Osteoblast (primary cell): ENCODE results near the gene SAG. TPM values are rescaled to one million over a fixed set of nuclear protein-coding genes. Genes with fewer than 3 reads are reported as not detected.

Experiments
- DNase-seq: peaks from one replicate; pipeline ENCODE4 v3.0.0; 2011; ENCODE audit warnings: low spot score, mixed read lengths; ENCODE audit not compliant: insufficient read length; ENCODE audit errors: missing footprints
- H2AFZ ChIP-seq: 2 replicates; pipeline ENCODE4 v1.6.0; 2011; ENCODE audit warnings: mild to moderate bottlenecking, low read length
- H3K27ac ChIP-seq: 2 replicates; pipeline ENCODE4 v1.5.1; 2011; ENCODE audit warnings: mild to moderate bottlenecking, low read depth, low read length, moderate library complexity
- H3K27me3 ChIP-seq: 2 replicates; pipeline ENCODE4 v1.6.0; 2012; ENCODE audit warnings: mild to moderate bottlenecking, control low read depth, inconsistent platforms, low read length, moderate library complexity; ENCODE audit not compliant: insufficient read depth
- H3K36me3 ChIP-seq: 2 replicates; pipeline ENCODE4 v1.5.1; 2011; ENCODE audit warnings: mild to moderate bottlenecking, low read length, control low read depth, moderate library complexity; ENCODE audit not compliant: insufficient read depth
- H3K4me1 ChIP-seq: 2 replicates; pipeline ENCODE4 v1.5.1; 2011; ENCODE audit warnings: mild to moderate bottlenecking, low read length, control low read depth, moderate library complexity; ENCODE audit not compliant: insufficient read depth
- H3K4me2 ChIP-seq: 2 replicates; pipeline ENCODE4 v1.6.0; 2011; ENCODE audit warnings: mild to moderate bottlenecking, low read length; ENCODE audit not compliant: insufficient read depth
- H3K4me3 ChIP-seq: fragments of 200-600 bp; sonication (generic); 3 replicates; pipeline ENCODE4 v1.5.1; 2012; ENCODE audit warnings: mild to moderate bottlenecking, low read length, inconsistent platforms; ENCODE audit not compliant: insufficient read depth
- H3K79me2 ChIP-seq: 2 replicates; pipeline ENCODE4 v1.6.0; 2012; ENCODE audit warnings: mild to moderate bottlenecking, low read length, control low read depth, inconsistent platforms; ENCODE audit not compliant: insufficient read depth
- H3K9me3 ChIP-seq: 2 replicates; pipeline ENCODE4 v1.5.1; 2011; ENCODE audit warnings: low read depth, low read length, control low read depth
- H4K20me1 ChIP-seq: 2 replicates; pipeline ENCODE4 v1.6.0; 2012; ENCODE audit warnings: mild to moderate bottlenecking, low read length, control low read depth; ENCODE audit not compliant: insufficient read depth
- total RNA-seq: library from RNA; depleted of rRNA; stranded (reverse); fragments of >200 nt; gene quantifications from 2 replicates; pipeline ENCODE4 v1.2.3, GENCODE V29; 2012
- TF ChIP-seq, protein P1 (sequence below): IDR thresholded peaks from 2 replicates; pipeline ENCODE4 v1.5.1; 2011; ENCODE audit warnings: mild to moderate bottlenecking, low read depth, low read length, moderate library complexity; ENCODE audit errors: extremely low read depth

Gene SAG
- total RNA-seq, 1 donor = not detected

DNA sequence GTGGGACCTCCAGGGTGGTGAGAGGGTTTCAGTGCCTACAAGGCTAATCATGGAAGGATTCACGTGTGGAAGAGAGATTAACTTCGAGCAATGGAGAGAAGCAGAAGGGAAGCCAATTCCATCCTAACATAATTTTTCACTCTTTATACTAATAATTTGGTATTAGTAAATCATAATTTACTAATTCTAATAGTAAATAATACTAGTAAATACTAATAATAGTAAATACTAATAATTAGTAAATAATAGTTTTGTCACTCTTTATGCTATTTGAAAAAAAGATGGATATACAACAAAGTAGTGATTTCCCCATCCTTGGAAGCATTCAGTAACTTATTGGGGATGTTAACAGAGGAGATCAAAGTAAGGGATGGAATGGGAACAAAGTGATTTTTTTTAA, 6.4 kb upstream of the SAG start:
- H3K27me3 ChIP-seq = no peaks in the 10 kb centered on the region
- TF ChIP-seq, protein P1, sequence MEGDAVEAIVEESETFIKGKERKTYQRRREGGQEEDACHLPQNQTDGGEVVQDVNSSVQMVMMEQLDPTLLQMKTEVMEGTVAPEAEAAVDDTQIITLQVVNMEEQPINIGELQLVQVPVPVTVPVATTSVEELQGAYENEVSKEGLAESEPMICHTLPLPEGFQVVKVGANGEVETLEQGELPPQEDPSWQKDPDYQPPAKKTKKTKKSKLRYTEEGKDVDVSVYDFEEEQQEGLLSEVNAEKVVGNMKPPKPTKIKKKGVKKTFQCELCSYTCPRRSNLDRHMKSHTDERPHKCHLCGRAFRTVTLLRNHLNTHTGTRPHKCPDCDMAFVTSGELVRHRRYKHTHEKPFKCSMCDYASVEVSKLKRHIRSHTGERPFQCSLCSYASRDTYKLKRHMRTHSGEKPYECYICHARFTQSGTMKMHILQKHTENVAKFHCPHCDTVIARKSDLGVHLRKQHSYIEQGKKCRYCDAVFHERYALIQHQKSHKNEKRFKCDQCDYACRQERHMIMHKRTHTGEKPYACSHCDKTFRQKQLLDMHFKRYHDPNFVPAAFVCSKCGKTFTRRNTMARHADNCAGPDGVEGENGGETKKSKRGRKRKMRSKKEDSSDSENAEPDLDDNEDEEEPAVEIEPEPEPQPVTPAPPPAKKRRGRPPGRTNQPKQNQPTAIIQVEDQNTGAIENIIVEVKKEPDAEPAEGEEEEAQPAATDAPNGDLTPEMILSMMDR = no peak
- no peak overlapping the region for H3K4me2 ChIP-seq
- no peaks in the 10 kb centered on the region for H4K20me1 ChIP-seq
- H3K27ac ChIP-seq = no peak overlapping the region
- no peaks in the 10 kb centered on the region for H3K4me1 ChIP-seq
- no peaks in the 10 kb centered on the region for H3K79me2 ChIP-seq
- H3K36me3 ChIP-seq = peaks cover 7% of the 10 kb centered on the region
- DNase-seq = no peak
- no peak overlapping the region for H2AFZ ChIP-seq
- no peak overlapping the region for H3K4me3 ChIP-seq
- no peaks in the 10 kb centered on the region for H3K9me3 ChIP-seq

DNA sequence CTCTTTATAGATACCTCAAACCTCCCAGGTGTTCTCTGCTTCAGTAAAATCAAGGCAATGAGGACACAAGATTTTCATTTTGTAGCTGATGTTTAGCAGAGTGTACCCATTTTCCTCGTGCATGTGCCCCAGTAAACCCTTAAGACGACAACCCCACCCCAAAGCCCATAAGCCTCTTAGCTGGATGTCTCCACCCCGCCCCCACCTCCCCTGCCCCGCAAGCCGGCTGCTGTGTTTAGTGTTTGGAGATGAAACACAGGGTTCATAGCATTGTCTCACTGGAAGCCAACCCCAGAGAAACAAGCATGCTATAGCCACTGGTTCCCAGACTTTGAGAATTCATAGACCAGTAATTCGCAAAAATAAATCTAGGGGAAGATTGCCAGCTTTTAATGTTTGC, 5.8 kb upstream of the SAG start:
- no peak overlapping the region for H3K4me3 ChIP-seq
- no peaks in the 10 kb centered on the region for H3K4me1 ChIP-seq
- H2AFZ ChIP-seq = no peak overlapping the region
- peaks cover 5% of the 10 kb centered on the region for H3K36me3 ChIP-seq
- H3K9me3 ChIP-seq = no peaks in the 10 kb centered on the region
- no peak for DNase-seq
- H3K79me2 ChIP-seq = no peaks in the 10 kb centered on the region
- no peak overlapping the region for H3K27ac ChIP-seq
- H4K20me1 ChIP-seq = no peaks in the 10 kb centered on the region
- TF ChIP-seq, protein P1 = no peak
- no peaks in the 10 kb centered on the region for H3K27me3 ChIP-seq
- H3K4me2 ChIP-seq = no peak overlapping the region

DNA sequence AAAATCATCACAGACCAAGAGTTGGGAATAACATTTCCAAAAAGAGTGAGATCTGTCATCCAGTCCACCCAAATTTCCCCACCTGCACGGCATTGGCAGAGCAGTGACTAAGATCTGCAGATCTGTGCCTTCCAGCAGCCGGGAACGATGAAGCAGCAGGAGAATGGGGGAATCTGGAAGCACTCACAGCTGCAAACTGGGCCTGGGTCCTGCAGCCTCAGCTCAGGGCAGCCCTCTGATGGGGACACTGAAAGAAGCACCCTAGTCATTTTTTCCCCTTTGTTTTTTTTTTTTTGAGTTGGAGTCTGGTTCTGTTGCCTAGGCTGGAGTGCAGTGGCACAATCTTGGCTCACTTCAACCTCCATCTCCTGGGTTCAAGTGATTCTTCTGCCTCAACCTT, 4.4 kb upstream of the SAG start:
- Histone ChIP-seq H3K36me3 (no peaks in the 10 kb centered on the region), H2AFZ (no peak overlapping the region), H4K20me1 (no peaks in the 10 kb centered on the region), H3K79me2 (no peaks in the 10 kb centered on the region), H3K4me3 (no peak overlapping the region), H3K27me3 (no peaks in the 10 kb centered on the region), H3K9me3 (no peaks in the 10 kb centered on the region), H3K4me2 (no peak overlapping the region), H3K27ac (no peak overlapping the region), H3K4me1 (no peaks in the 10 kb centered on the region)
- DNase-seq = no peak
- TF ChIP-seq, protein P1 = no peak

DNA sequence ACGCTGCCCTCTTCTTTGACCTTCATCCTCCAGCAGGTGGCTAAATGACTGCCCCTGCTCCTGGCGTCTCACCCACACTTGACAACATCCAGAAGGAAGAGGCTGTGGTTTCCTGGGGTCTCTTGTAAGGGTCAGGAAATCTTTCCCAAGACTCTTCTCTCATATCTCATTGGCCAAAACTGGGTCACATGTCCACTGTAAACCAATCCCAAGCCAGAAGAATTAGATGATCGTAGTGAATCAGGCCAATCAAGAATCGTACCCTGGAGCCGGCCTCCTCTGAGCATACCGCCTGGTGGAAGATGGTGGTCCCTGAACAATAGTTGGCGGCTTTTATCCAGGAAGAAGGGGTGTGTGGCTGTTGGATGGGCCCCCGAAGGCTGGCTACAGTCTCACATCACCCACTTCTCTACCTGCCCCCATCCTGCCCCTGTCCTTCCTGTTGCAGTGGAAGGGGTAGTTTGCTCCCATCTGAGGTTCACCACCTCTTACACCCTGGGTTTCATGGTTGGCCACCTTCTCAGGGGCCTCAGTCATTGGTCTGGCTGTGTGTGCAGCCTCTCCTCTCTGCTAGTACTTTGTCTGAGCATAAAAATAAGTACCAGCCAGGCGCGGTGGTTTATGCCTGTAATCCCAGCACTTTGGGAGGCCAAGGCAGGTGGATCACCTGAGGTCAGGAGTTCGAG, 3.8 kb downstream of the SAG start:
- no peak for DNase-seq
- Histone ChIP-seq H3K4me3 (no peak overlapping the region), H3K79me2 (no peaks in the 10 kb centered on the region), H3K27me3 (peaks cover 14% of the 10 kb centered on the region), H3K4me1 (no peaks in the 10 kb centered on the region), H3K4me2 (no peak overlapping the region), H2AFZ (no peak overlapping the region), H3K36me3 (no peaks in the 10 kb centered on the region), H3K27ac (no peak overlapping the region), H3K9me3 (no peaks in the 10 kb centered on the region), H4K20me1 (no peaks in the 10 kb centered on the region)
- TF ChIP-seq, protein P1 = no peak
